Kidney epithelial cell (primary cell): ENCODE measurements around the gene DDX54. TPM values are rescaled to one million over a fixed set of nuclear protein-coding genes. Genes with fewer than 3 reads are reported as not detected.
A peak's percentile ranks its signal among the peaks of the same experiment; 100 is the strongest.

ENCODE experiments used
- DNase-seq: peaks from one replicate; pipeline ENCODE4 v3.0.0-alpha.2; 2010; ENCODE audit warnings: low read depth
- H3K27me3 ChIP-seq: 2 replicates; pipeline ENCODE4 v1.6.0; 2011; ENCODE audit warnings: low read length; ENCODE audit not compliant: control insufficient read depth, insufficient read depth
- H3K36me3 ChIP-seq: 2 replicates; pipeline ENCODE4 v1.5.1; 2011; ENCODE audit warnings: low read length; ENCODE audit not compliant: control insufficient read depth, insufficient read depth
- H3K4me3 ChIP-seq: 2 replicates; pipeline ENCODE4 v1.5.1; 2011; ENCODE audit warnings: low read depth, mild to moderate bottlenecking, control low read depth, low read length
- CTCF ChIP-seq: IDR thresholded peaks from 2 replicates; pipeline ENCODE4 v1.5.1; 2011; ENCODE audit warnings: mild to moderate bottlenecking, moderate library complexity, low read length, control low read depth, inconsistent platforms; ENCODE audit not compliant: insufficient read depth, poor library complexity, severe bottlenecking
- total RNA-seq: library from RNA; depleted of rRNA; stranded (reverse); fragments of >200 nt; gene quantifications from 2 replicates; pipeline ENCODE4 v1.2.3, GENCODE V29; 2015

DDX54 gene
- total RNA-seq, 1 donor from 2014 or later: 77.6 TPM

DNA sequence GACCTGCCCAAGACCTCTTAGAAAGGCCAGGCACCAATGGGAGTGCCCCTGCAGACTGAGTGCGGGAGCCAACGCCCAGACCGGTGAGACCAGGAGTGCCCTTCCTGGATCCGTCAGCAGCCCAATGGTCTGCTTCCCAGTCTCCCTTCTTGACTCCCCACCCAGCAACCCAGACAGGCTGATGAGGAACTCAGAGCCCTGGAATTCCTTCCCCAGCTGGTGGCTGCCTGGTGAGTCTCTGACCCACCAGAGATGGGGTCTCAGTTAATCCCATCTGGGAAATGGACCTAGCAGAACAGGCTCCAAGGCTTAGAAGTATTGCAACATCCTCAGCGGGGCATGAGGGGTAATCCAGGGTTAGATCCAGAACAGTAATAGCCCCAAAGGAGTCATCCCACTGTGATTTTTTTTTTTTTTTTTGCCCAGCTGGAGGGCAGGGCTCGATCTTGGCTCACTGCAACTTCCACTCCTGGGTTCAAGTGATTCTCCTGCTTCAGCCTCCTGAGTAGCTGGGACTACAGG is 48.2 kb downstream of the DDX54 start:
- H3K27me3 ChIP-seq: no peaks in the 10 kb centered on the region
- TF ChIP-seq CTCF: no peak
- DNase-seq: no peak
- no peak overlapping the region for H3K4me3 ChIP-seq
- H3K36me3 ChIP-seq: no peaks in the 10 kb centered on the region

DNA sequence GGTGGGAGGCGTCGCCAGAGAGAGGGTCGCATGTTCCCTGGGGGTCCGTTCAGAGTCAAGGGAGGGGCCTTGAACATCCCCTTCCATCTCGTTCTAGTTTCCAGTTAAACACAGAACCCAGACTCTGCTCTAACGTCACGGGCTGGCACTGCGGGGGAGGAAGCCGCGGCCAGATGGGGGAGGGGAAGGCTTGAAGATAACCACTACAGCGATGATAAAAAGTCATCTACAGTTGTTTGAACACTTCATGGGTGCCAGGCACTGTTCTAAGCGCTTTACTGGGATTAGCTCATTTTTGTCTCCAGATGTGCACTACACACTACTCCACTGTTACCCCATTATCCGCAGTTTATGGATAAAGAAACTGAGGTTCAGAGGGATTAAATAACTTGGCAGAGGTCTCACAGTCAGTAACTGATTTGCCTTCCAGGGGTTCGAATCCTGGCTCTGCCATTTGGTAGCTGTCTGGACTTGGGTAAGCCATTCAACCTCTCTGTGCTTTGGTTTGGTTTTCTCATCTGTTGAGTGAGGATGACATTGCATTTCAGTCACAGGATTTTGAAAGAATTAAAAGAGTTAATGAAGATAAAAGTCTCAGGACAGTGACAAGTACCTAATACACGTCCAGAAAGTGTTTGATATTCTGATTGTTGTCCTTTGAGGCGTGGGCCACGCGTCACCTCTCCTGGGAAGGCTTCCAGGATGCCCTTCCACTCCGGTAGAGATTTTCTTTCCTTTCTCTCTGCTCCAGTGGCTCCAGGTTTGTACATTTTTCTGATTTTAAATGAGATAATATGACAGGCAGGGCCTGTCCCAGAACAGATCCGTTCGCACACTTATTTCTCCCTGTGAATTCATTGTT is 48.9 kb downstream of the DDX54 start:
- H3K4me3 ChIP-seq: no peak overlapping the region
- H3K27me3 ChIP-seq: no peaks in the 10 kb centered on the region
- TF ChIP-seq CTCF: no peak
- no peaks in the 10 kb centered on the region for H3K36me3 ChIP-seq
- no peak for DNase-seq

DNA sequence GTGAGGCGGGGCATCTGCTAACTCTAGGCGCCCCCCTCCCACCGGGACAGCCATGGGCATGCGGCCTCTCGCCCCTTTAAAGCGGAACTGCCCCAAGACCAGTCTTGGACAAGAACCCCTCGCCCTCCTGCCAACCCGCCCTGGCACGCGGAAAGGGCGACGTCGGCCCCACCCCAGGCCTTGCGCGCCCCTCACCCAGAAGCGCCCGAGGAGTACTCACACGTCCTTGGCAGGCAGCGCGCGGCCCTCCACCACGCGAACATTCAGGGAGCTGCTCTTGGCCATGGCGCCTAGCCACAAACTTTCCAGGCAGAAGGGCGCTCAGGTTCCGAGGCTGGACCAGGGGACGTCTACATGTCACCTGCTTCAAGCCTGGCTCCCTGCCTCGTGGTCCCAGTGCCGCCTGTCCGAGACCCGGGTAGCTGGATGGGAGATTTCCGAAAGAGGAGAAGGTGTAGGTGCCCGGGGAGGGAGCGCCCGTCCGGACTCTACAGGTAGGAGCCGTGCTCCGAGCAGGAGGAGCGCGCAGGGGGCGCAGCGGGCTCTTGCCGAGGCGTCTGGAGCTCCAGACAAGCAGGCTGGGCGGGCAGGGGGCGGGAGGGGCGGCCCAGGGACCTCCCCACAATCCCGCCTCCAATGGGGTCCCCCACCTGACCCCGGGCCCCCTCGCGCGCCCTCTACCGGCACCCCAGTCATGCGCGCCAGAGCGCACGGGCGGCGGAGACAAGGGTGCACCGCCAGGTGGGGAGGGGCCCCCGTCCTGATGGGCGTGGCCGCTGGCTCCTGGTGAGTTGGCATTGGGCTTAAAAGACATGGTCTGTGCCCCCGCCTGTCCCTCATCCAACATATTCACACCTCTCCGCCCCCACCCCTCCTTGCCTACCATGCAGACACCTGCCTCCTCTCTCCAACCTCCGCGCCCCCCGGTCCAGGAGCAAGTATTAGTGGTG is 49.8 kb downstream of the DDX54 start, which contains the start of gene RASAL1:
TSS of gene RASAL1 (minus strand) at position 584 of the 950 bp plus-strand sequence. CDS start at position 285, 299 bp downstream.
- H3K36me3 ChIP-seq: no peaks in the 10 kb centered on the region
- no peak for DNase-seq
- TF ChIP-seq CTCF: peak; percentile 72
- peak within 1 kb of the TSS; percentile 51 for H3K4me3 ChIP-seq
- H3K27me3 ChIP-seq: no peaks in the 10 kb centered on the region

DNA sequence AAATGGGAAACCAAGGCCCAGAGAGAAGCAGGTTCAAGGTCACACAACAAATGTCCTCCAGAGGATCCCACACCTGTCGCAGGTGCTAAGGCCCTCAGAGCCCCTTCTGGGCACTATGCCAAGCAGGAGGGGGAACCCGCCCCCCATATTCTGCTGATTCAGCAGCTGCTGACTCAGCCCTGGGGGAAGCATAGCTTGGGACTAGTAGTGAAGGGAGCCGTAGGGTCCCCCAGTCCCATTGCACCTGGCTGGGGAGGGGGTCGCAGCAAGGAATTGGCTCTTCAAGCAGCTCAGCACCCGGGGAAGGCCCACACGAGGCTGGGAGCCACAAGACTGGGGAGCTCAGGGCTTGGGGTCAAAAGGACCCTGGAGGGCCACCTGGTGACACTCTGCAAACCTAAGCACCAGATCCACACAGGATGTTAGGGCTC is 50.7 kb downstream of the DDX54 start:
- Histone ChIP-seq H3K4me3 (peak overlapping the region; percentile 51), H3K36me3 (no peaks in the 10 kb centered on the region), H3K27me3 (no peaks in the 10 kb centered on the region)
- TF ChIP-seq CTCF: no peak
- no peak for DNase-seq

DNA sequence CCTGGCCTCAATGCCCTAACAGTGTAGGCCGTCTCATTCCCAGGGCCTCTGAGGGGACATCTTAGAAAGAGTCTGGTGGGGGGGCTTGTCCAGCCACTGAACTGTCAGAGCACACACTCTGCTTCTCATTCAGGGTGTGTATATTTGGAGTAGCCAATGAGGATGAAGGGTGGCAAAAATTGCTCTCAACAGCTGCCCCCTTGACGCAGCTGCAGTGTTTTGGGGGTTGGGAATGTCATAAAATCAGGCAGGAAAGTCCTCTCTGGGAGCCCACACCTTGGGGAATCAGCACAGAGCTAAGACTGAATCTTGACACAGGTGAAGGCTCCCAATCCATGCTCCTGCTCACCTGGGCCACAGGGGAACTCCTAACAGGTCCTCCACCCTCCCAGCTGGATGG is 51.2 kb downstream of the DDX54 start:
- no peaks in the 10 kb centered on the region for H3K27me3 ChIP-seq
- H3K36me3 ChIP-seq: no peaks in the 10 kb centered on the region
- H3K4me3 ChIP-seq: no peak overlapping the region
- no peak for TF ChIP-seq CTCF
- DNase-seq: no peak
